Kidney epithelial cell (primary cell): ENCODE data around the gene FBN1. TPM values are rescaled to one million over a fixed set of nuclear protein-coding genes. Genes with fewer than 3 reads are reported as not detected.

Source experiments
- DNase-seq: peaks from one replicate; pipeline ENCODE4 v3.0.0-alpha.2; 2010; ENCODE audit warnings: low read depth
- H3K27me3 ChIP-seq: 2 replicates; pipeline ENCODE4 v1.6.0; 2011; ENCODE audit warnings: low read length; ENCODE audit not compliant: control insufficient read depth, insufficient read depth
- H3K36me3 ChIP-seq: 2 replicates; pipeline ENCODE4 v1.5.1; 2011; ENCODE audit warnings: low read length; ENCODE audit not compliant: control insufficient read depth, insufficient read depth
- H3K4me3 ChIP-seq: 2 replicates; pipeline ENCODE4 v1.5.1; 2011; ENCODE audit warnings: low read depth, mild to moderate bottlenecking, control low read depth, low read length
- CTCF ChIP-seq: IDR thresholded peaks from 2 replicates; pipeline ENCODE4 v1.5.1; 2011; ENCODE audit warnings: mild to moderate bottlenecking, moderate library complexity, low read length, control low read depth, inconsistent platforms; ENCODE audit not compliant: insufficient read depth, poor library complexity, severe bottlenecking
- total RNA-seq: library from RNA; depleted of rRNA; stranded (reverse); fragments of >200 nt; gene quantifications from 2 replicates; pipeline ENCODE4 v1.2.3, GENCODE V29; 2015

Gene FBN1
- total RNA-seq, 1 donor from 2014 or later: 35.9 TPM

- no peak overlapping the region for H3K4me3 ChIP-seq
- H3K36me3 ChIP-seq: peaks cover 3% of the 10 kb centered on the region
- no peak for DNase-seq
- TF ChIP-seq CTCF: no peak
- no peaks in the 10 kb centered on the region for H3K27me3 ChIP-seq
Measured at GRCh38 chr15:48419896-48420295, 225.6 kb downstream of the FBN1 start.

- TF ChIP-seq CTCF: no peak
- H3K36me3 ChIP-seq: peaks cover 3% of the 10 kb centered on the region
- no peaks in the 10 kb centered on the region for H3K27me3 ChIP-seq
- H3K4me3 ChIP-seq: no peak overlapping the region
- no peak for DNase-seq
Measured at GRCh38 chr15:48418343-48418742, 227.2 kb downstream of the FBN1 start.

GRCh38 chr15:48416301-48416700 lies 229.2 kb downstream of the FBN1 start:
- no peak for DNase-seq
- Histone ChIP-seq H3K4me3 (no peak overlapping the region), H3K27me3 (no peaks in the 10 kb centered on the region), H3K36me3 (peaks cover 3% of the 10 kb centered on the region)
- no peak for TF ChIP-seq CTCF

- DNase-seq: no peak
- TF ChIP-seq CTCF: no peak
- Histone ChIP-seq H3K4me3 (no peak overlapping the region), H3K27me3 (no peaks in the 10 kb centered on the region), H3K36me3 (peaks cover 2% of the 10 kb centered on the region)
Measured at GRCh38 chr15:48415036-48415886, 230.2 kb downstream of the FBN1 start.

GRCh38 chr15:48414015-48414414 lies 231.5 kb downstream of the FBN1 start:
- DNase-seq: no peak
- Histone ChIP-seq H3K27me3 (no peaks in the 10 kb centered on the region), H3K36me3 (peaks cover 2% of the 10 kb centered on the region), H3K4me3 (no peak overlapping the region)
- TF ChIP-seq CTCF: no peak

GRCh38 chr15:48413304-48413703 lies 232.2 kb downstream of the FBN1 start:
- Histone ChIP-seq H3K36me3 (peaks cover 2% of the 10 kb centered on the region), H3K27me3 (no peaks in the 10 kb centered on the region), H3K4me3 (no peak overlapping the region)
- TF ChIP-seq CTCF: no peak
- DNase-seq: no peak
